ENCODE results near the gene TBC1D17.

DNA sequence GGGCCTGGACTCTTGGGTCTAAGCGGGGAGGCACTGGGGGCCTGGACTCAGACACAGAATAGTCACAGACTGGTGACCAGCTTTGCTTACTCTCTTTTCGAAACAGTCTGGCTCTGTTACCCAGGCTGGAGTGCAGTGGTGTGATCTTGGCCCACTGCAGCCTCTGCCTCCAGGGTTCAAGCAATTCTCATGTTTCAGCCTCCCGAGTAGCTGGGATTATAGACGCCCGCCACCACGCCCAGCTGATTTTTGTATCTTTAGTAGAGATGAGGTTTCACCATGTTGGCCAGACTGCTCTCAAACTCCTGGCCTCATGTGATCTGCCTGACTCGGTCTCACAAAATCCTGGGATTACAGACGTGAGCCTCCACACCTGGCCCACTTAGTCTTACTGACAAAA, 48.3 kb upstream of the TBC1D17 start:
- TF ChIP-seq, protein P1, sequence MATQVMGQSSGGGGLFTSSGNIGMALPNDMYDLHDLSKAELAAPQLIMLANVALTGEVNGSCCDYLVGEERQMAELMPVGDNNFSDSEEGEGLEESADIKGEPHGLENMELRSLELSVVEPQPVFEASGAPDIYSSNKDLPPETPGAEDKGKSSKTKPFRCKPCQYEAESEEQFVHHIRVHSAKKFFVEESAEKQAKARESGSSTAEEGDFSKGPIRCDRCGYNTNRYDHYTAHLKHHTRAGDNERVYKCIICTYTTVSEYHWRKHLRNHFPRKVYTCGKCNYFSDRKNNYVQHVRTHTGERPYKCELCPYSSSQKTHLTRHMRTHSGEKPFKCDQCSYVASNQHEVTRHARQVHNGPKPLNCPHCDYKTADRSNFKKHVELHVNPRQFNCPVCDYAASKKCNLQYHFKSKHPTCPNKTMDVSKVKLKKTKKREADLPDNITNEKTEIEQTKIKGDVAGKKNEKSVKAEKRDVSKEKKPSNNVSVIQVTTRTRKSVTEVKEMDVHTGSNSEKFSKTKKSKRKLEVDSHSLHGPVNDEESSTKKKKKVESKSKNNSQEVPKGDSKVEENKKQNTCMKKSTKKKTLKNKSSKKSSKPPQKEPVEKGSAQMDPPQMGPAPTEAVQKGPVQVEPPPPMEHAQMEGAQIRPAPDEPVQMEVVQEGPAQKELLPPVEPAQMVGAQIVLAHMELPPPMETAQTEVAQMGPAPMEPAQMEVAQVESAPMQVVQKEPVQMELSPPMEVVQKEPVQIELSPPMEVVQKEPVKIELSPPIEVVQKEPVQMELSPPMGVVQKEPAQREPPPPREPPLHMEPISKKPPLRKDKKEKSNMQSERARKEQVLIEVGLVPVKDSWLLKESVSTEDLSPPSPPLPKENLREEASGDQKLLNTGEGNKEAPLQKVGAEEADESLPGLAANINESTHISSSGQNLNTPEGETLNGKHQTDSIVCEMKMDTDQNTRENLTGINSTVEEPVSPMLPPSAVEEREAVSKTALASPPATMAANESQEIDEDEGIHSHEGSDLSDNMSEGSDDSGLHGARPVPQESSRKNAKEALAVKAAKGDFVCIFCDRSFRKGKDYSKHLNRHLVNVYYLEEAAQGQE (IDR thresholded peaks at IDR 0.05; ENCODE audit: borderline replicate concordance), result no peak
- no peak for TF ChIP-seq EZH2 (IDR thresholded peaks at IDR 0.05; ENCODE audit: borderline replicate concordance, insufficient read depth, low read length, poor library complexity, severe bottlenecking)
- TF ChIP-seq, protein P2, sequence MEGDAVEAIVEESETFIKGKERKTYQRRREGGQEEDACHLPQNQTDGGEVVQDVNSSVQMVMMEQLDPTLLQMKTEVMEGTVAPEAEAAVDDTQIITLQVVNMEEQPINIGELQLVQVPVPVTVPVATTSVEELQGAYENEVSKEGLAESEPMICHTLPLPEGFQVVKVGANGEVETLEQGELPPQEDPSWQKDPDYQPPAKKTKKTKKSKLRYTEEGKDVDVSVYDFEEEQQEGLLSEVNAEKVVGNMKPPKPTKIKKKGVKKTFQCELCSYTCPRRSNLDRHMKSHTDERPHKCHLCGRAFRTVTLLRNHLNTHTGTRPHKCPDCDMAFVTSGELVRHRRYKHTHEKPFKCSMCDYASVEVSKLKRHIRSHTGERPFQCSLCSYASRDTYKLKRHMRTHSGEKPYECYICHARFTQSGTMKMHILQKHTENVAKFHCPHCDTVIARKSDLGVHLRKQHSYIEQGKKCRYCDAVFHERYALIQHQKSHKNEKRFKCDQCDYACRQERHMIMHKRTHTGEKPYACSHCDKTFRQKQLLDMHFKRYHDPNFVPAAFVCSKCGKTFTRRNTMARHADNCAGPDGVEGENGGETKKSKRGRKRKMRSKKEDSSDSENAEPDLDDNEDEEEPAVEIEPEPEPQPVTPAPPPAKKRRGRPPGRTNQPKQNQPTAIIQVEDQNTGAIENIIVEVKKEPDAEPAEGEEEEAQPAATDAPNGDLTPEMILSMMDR (IDR thresholded peaks at IDR 0.05; ENCODE audit: poor library complexity, severe bottlenecking), result no peak
- no peak for TF ChIP-seq EP300 (conservative IDR thresholded peaks at IDR 0.05; ENCODE audit: poor library complexity, severe bottlenecking)
- no peak for TF ChIP-seq POLR2AphosphoS5 (IDR thresholded peaks at IDR 0.05)
- no peak for TF ChIP-seq RAD21 (conservative IDR thresholded peaks at IDR 0.05)
- no peak for TF ChIP-seq TAF1 (IDR thresholded peaks at IDR 0.05; ENCODE audit: low read depth)
- TF ChIP-seq SMC3 (conservative IDR thresholded peaks at IDR 0.05; ENCODE audit: poor library complexity), result no peak

Data from neural cell (in vitro differentiated cells).